PC-3 (cell line): ENCODE measurements around the gene GPC6.

Experiments used
- CTCF ChIP-seq: fragments of 300-600 bp; sonication (generic); conservative IDR thresholded peaks from 2 replicates; pipeline ENCODE4 v1.5.1; 2017; ENCODE audit warnings: antibody characterized with exemption, low read depth, mild to moderate bottlenecking, low read length
- EZH2 ChIP-seq: fragments of 300-600 bp; sonication (generic); IDR thresholded peaks from one replicate; pipeline ENCODE4 v1.6.1; 2017; ENCODE audit warnings: antibody characterized with exemption, mild to moderate bottlenecking, low read length; ENCODE audit not compliant: unreplicated experiment
- EZH2phosphoT487 ChIP-seq: fragments of 300-600 bp; sonication (generic); IDR thresholded peaks from 2 replicates; pipeline ENCODE4 v1.6.1; 2018; ENCODE audit warnings: mild to moderate bottlenecking, antibody characterized with exemption, low read length, borderline replicate concordance

- TF ChIP-seq CTCF (no peak), EZH2 (no peak), EZH2phosphoT487 (no peak)
Measured at GRCh38 chr13:93430381-93430780, 203.8 kb downstream of the GPC6 start.
